Stimulated activated CD4-positive, alpha-beta T cell treated with anti-CD3 and anti-CD28 coated beads, Interleukin-15, amount 100 ng/mL, for 48 hours (primary cell): ENCODE measurements around the gene GPLD1.
"Not testable (repeated sequence)": the region's sequence is repeated elsewhere in the genome, so short reads cannot be mapped to it uniquely, and the experiment has no call there.

Experiments
- DNase-seq, 2 donors: peaks; one replicate each; pipeline ENCODE4 v3.0.0-alpha.2; 2020; ENCODE audit warnings: low read depth in 2 of 2

GPLD1 gene

DNA sequence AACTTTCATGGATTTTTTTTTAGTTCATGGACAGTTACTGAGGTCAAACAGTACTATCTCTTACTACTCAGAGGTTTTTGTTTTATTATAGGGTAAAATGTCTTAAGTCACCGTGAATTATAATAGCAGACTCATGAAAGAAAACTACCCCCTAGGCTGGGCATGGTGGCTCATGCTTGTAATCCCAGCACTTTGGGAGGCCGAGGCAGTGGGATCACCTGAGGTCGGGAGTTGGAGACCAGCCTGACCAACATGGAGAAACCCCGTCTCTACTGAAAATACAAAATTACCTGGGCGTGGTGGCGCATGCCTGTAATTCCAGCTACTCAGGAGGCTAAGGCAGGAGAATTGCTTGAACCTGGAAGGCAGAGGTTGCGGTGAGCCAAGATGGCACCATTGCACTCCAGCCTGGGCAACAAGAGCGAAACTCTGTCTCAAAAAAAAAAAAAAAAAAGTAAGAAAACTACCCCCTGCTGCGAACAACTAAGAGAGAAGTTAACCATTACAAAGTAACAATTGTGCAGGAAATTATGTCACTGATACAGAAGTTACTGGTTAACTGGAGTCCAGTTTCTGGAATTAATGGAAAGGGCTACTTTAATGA lies 106.4 kb downstream of the GPLD1 start:
- DNase-seq = not testable (repeated sequence)

DNA sequence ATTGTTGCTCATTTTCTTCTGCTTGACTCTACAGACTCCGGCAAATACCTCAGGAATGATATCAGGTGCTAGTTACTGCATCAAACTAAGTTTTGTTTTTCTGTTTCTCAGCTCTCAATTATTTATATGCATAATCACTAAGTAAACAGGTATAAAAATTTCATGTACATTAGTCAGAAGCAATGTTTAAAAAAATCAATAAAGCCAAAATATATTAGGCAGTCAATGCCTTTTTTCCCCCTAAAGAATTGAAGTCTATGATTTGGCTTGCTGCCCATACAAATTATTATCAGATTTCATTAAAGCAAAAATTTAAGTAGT lies 107.2 kb downstream of the GPLD1 start:
- DNase-seq = no peak

DNA sequence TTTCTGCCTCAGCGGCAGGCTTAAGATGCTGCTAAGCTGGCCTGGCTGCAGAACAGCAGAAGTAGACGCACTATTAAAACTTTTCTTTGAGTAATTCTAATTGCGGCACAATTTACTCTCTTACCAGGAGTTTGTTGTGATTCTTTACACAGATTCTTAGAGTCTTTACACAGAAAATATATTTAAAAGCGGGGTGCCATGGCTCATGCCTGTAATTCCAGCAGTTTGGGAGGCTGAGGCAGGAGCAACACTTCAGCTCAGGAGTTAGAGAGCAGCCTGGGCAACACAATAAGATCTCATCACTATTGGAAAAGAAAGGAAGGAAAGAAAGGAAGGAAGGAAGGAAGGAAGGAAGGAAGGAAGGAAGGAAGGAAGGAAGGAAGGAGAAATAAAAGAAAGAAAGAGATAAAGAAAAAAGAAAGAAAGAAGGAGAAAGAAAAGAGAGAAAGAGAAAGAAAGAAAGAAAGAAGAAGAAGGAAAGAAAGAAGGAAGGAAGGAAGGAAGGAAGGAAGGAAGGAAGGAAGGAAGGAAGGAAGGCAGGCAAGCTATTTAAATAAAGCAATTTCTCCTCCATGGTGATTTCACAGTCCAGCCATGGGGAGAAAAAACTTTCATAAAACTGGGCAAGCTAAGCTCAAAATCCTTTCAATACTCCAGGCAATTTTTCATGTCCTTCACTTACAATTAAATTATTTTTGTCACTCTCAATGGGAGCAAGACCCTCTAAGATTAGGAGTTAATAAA lies 107.7 kb downstream of the GPLD1 start:
- no peak for DNase-seq

DNA sequence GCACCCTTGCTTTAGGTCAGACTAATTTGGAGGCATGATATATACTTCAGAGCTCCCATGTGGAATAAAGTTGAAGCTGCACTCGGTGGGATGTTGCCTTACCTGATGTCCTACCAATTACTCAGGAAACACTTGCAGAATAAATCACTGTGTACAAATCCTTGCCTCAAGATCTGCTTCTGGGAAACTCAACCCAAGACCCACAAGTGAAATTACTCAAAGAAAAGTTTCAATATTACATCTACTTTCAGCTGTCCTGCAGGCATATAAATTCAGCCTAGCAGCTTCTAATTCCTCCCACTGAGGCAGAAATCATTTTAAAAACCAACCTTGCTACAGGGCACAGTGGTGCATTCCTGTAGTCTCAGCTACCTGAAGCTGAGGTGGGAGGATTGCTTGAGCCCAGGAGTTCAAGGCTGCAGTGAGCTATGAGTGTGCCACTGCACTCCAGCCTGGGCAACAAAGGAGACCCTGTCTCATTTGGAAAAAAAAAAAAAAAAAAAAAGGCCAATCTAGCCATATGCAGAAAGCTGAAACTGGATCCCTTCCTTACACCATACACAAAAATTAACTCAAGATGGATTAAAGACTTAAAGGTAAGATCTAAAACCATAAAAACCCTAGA lies 110.8 kb downstream of the GPLD1 start:
- DNase-seq = no peak
